CD4-positive, alpha-beta T cell (primary cell): Measurements from ENCODE around the gene CLEC18C. TPM values are rescaled to one million over a fixed set of nuclear protein-coding genes. Genes with fewer than 3 reads are reported as not detected.

Experiments used
- ATAC-seq: fragments of 200-7000 bp; cut with Tn5 transposase; one replicate; pipeline ENCODE4 v1.10.0; 2022; ENCODE audit warnings: mild to moderate bottlenecking; ENCODE audit not compliant: poor library complexity
- CTCF ChIA-PET: fragments of 350-600 bp; sonication (Branson Sonifier 250); formaldehyde crosslinking; loops from one replicate; lab custom pipeline; 2021; ENCODE audit warnings: antibody characterized with exemption, inconsistent platforms; lab: Charles Lee
- POLR2A ChIA-PET: fragments of 350-600 bp; sonication (Branson Sonifier 250); formaldehyde crosslinking; loops from one replicate; lab custom pipeline; 2021; ENCODE audit warnings: antibody characterized with exemption, inconsistent platforms; lab: Charles Lee
- DNase-seq, 14 experiments: peaks; one replicate each; pipeline ENCODE4 v3.0.0-alpha.2; 2013 to 2020; ENCODE audit warnings: mixed read lengths in 2 of 14
- H3K27ac ChIP-seq, 2 donors: one replicate each; pipeline versions ENCODE4 v1.5.1 to v1.7.0; 2013; ENCODE audit warnings: low read length in 2 of 2, low read depth in 1 of 2, mild to moderate bottlenecking in 1 of 2
- H3K27me3 ChIP-seq, 2 experiments: 1 replicate in 1 of 2; 2 replicates in 1 of 2; pipeline versions ENCODE4 v1.6.1 to v1.7.0; 2013; ENCODE audit warnings: low read length in 2 of 2, control low read depth in 1 of 2, mild to moderate bottlenecking in 1 of 2, moderate library complexity in 1 of 2; ENCODE audit not compliant: insufficient read depth in 2 of 2, control insufficient read depth in 1 of 2
- H3K36me3 ChIP-seq: one replicate; pipeline ENCODE4 v1.6.1; 2013; ENCODE audit warnings: low read length, control low read depth; ENCODE audit not compliant: insufficient read depth
- H3K4me1 ChIP-seq: one replicate; pipeline ENCODE4 v1.6.1; 2013; ENCODE audit warnings: low read length, control low read depth; ENCODE audit not compliant: insufficient read depth
- H3K4me3 ChIP-seq: one replicate; pipeline ENCODE4 v1.5.1; 2013; ENCODE audit warnings: mild to moderate bottlenecking, low read length, moderate library complexity
- H3K9me3 ChIP-seq, 2 experiments: 1 replicate in 1 of 2; 2 replicates in 1 of 2; pipeline versions ENCODE4 v1.6.1 to v1.7.0; 2013; ENCODE audit warnings: low read length in 2 of 2, mild to moderate bottlenecking in 2 of 2, control low read depth in 1 of 2, moderate library complexity in 1 of 2; ENCODE audit not compliant: control insufficient read depth in 1 of 2, insufficient read depth in 1 of 2
- H3K27ac Mint-ChIP-seq: one replicate; pipeline ENCODE4 v1.8.0; 2020; ENCODE audit warnings: mixed read lengths
- H3K27me3 Mint-ChIP-seq: one replicate; pipeline ENCODE4 v1.8.0; 2021; ENCODE audit warnings: mixed read lengths
- H3K36me3 Mint-ChIP-seq: one replicate; pipeline ENCODE4 v1.8.0; 2021; ENCODE audit warnings: low read depth, mixed read lengths
- H3K4me1 Mint-ChIP-seq: one replicate; pipeline ENCODE4 v1.8.0; 2021; ENCODE audit warnings: low read depth, mixed read lengths
- H3K4me3 Mint-ChIP-seq: one replicate; pipeline ENCODE4 v1.8.0; 2020; ENCODE audit warnings: mild to moderate bottlenecking, mixed read lengths
- H3K9me3 Mint-ChIP-seq: one replicate; pipeline ENCODE4 v1.8.0; 2020; ENCODE audit warnings: mixed read lengths
- CTCF ChIP-seq: fragments of 200-600 bp; IDR thresholded peaks from one replicate; pipeline ENCODE4 v1.8.0; 2022; ENCODE audit warnings: antibody characterized with exemption, mild to moderate bottlenecking
- intact Hi-C, 2 experiments: fragments of 100-400 bp; cut with DNase I in 1 of 2; cut with micrococcal nuclease in 1 of 2; formaldehyde crosslinking; loops; one replicate each; pipeline versions ENCODE4 v1.15.1 to v1.9.0; 2023 to 2025; cut with DNase I, micrococcal nuclease
- total RNA-seq, 174 experiments: library from RNA in 2 of 174; stranded (reverse) in 2 of 174; gene quantifications; one replicate each; pipeline ENCODE4 v1.2.3 and lab custom pipeline; 2021 to 2026

CLEC18C gene
- total RNA-seq, 2 experiments from 2014 or later = not detected

DNA sequence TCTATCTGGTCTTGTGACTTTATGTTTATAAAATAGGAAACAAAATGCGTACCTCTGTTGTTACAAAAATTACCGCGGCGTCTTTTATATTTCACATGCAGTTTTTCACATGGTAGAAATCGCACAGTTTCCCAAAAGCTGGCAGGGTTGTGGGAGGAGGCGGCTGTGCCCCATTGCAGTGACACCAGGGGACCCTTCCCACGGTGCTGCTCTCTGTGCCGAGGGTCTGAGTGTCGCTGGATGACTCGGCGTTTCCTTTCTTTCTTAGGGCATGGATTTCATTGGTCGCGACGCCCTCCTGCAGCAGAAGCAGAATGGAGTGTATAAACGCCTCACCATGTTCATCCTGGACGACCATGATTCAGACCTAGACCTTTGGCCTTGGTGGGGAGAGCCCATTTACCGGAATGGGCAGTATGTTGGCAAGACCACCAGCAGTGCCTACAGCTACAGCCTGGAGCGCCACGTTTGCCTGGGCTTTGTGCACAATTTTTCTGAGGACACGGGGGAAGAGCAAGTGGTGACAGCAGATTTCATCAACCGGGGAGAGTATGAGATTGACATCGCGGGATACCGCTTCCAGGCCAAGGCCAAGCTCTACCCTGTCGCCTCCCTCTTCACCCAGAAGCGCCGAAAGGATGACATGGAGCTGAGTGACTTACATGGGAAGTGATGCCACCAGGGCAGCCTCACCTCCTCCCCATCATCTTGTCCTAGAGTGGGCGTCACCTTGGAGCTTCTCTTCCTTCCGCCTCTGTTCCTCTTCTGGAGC lies 17.2 kb upstream of the CLEC18C start:
- no peak overlapping the region for H3K27ac ChIP-seq
- H3K4me3 ChIP-seq = no peak overlapping the region
- no peaks in the 10 kb centered on the region for H3K9me3 Mint-ChIP-seq
- CTCF ChIA-PET = no interaction called here
- H3K27me3 Mint-ChIP-seq = no peaks in the 10 kb centered on the region
- no peaks in the 10 kb centered on the region for H3K4me1 Mint-ChIP-seq
- H3K4me1 ChIP-seq = no peaks in the 10 kb centered on the region
- H3K4me3 Mint-ChIP-seq = no peak overlapping the region
- H3K36me3 Mint-ChIP-seq = peaks cover 33% of the 10 kb centered on the region
- ATAC-seq (no peak), DNase-seq (no peak)
- H3K36me3 ChIP-seq = peaks cover 85% of the 10 kb centered on the region
- no peaks in the 10 kb centered on the region for H3K9me3 ChIP-seq
- no peak overlapping the region for H3K27ac Mint-ChIP-seq
- intact Hi-C loops = no loop called here
- no peak for TF ChIP-seq CTCF
- H3K27me3 ChIP-seq = no peaks in the 10 kb centered on the region
- POLR2A ChIA-PET = no interaction called here

GRCh38 chr16:70157105-70157476 lies 16.5 kb upstream of the CLEC18C start:
- no peak overlapping the region for H3K27ac Mint-ChIP-seq
- H3K4me1 ChIP-seq = no peaks in the 10 kb centered on the region
- no peak overlapping the region for H3K4me3 Mint-ChIP-seq
- CTCF ChIA-PET = no interaction called here
- no peak for DNase-seq
- H3K9me3 Mint-ChIP-seq = no peaks in the 10 kb centered on the region
- H3K4me3 ChIP-seq = no peak overlapping the region
- H3K4me1 Mint-ChIP-seq = no peaks in the 10 kb centered on the region
- TF ChIP-seq CTCF = no peak
- no peak for ATAC-seq
- POLR2A ChIA-PET = no interaction called here
- no peak overlapping the region for H3K27ac ChIP-seq
- no peaks in the 10 kb centered on the region for H3K27me3 Mint-ChIP-seq
- H3K9me3 ChIP-seq = no peaks in the 10 kb centered on the region
- peaks cover 78% of the 10 kb centered on the region for H3K36me3 ChIP-seq
- H3K36me3 Mint-ChIP-seq = peaks cover 26% of the 10 kb centered on the region
- intact Hi-C loops = no loop called here
- no peaks in the 10 kb centered on the region for H3K27me3 ChIP-seq

DNA sequence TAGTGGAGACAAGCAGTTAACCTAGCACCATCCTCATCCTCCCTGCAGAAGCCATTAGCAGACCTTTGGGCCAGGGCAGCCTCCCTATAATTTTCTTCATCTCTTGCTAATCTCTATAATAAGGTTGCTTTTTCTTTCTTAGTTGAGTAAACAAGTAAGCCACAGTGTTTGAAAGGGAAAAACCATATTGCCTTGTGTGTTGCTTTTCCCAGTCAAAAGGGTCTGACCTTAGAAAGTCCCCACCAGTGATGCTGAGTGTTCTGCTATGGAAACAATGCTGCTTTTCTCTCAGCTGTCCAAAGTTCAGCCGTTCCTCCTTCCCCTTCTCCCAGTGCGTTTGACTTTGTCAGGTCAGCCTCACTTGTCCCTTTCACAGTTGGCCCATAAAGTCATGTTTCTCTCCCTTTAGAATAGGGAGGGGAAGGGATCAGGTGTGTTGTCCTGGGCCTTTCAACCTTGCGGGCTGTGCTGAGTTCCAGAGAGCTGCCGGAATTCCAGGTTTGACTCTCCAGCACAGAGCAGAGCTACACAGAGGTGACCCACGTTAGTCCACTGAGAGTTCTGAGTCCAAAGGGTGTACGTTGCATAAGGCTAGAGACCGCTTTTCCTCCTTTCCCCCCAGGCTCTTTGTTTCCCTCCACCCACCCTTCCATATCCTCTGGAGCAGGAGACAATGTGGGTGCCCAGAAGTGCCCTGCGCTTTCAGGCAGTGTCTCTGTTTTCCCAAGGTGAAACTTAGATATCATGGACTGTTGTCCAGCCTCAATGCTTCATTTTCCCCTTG lies 15.9 kb upstream of the CLEC18C start:
- Mint-ChIP-seq H3K9me3 (no peaks in the 10 kb centered on the region), H3K4me1 (no peaks in the 10 kb centered on the region), H3K27ac (no peak overlapping the region), H3K27me3 (no peaks in the 10 kb centered on the region), H3K36me3 (peaks cover 20% of the 10 kb centered on the region), H3K4me3 (no peak overlapping the region)
- H3K4me1 ChIP-seq = no peaks in the 10 kb centered on the region
- no peak for TF ChIP-seq CTCF
- DNase-seq (no peak), ATAC-seq (no peak)
- H3K4me3 ChIP-seq = no peak overlapping the region
- H3K9me3 ChIP-seq = no peaks in the 10 kb centered on the region
- H3K27me3 ChIP-seq = no peaks in the 10 kb centered on the region
- ChIA-PET POLR2A (no interaction called here), CTCF (no interaction called here)
- peaks cover 72% of the 10 kb centered on the region for H3K36me3 ChIP-seq
- intact Hi-C loops = no loop called here
- no peak overlapping the region for H3K27ac ChIP-seq
